Measurements from ENCODE around the gene HRH3.

The HRH3 gene

DNA sequence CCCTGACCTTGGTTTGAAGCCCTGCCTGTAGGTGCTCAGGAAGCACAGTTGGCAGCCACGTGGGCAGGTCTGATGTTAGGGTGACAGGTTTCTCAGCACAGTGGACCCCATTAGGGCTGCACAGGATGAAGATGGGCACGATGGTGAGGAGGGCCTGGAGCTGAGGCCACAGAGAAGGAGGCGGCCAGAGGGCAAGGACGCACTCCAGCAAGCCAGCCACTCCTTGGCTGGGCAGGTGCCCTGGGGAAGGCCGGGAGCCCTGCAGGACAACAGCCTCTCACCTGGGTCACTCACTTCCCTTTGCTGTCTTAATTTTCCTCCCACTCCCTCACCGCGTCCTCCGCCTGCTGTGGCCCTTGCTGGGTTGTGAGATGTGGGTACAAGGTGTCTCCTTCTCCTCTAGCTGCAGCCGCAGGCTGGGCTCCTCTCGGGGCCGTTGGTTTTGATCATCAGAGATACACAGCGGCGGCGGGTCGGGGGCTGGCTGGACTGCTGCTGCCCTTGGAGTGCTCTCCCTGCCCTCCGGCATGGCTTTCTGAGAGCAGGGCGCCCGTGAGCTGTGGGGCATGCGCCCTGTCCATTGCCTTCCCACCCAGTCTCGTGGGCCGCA is 23.9 kb upstream of the HRH3 start:
- no peak for DNase-seq (ENCODE audit: low read depth)

DNA sequence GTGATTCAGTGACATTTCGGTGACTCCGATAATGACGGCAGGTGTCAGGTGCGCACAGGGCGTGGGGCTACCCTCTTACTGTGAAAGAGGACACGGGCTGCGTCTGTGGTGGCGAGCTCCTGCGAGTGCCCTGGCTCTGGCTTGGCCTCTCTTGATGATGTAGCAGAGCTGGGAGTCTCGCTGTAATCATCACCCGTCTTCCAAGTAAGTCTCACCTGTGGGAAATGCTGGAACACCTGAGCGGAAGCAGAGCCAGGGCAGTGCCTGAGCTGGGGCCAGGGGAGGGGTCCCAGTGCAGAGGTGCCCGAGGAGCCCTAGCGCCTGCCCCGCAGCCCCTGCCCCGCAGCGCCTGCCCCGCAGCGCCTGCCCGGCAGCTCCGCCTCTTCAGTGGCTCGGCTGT is 23.0 kb upstream of the HRH3 start:
- no peak for DNase-seq (ENCODE audit: low read depth)

DNA sequence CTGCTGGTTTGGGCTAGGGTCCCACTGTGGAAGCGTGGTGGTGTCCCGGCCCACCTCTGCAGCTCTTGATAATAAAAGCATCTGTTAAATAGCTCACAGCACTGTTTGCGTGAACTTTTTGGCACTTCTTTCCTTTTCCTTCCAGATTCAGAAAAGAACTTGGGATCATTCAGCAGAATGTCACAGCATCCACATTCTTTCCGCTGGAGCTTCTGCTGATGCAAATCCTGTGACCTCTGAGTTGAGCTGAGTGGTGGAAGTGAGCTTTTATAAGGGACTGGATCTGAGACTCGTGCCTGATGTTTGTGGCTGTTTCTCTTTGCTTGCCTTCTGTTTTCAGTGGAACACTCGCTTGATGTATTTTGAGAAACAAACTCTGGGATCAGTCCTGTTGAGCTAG is 22.1 kb upstream of the HRH3 start:
- no peak for DNase-seq (ENCODE audit: low read depth)

DNA sequence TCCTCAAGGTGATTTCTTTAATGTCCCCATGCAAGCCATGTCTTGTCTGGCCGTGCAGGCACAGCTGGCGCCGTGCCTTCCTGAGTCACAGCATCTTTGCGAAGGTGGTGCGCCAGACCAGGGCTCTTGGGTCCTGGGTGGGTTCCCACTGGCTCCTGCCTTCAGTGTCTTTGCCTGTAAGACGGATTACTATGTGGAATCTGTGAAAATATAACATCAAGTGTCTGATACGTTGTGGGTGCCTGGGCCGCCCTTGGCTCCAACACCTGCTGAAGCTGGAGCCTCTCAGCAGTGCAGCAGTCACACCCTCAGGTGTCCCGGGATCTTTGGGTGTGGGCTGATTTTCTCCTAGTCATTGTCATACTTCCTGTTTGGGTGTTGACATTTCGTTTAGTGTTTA is 21.4 kb upstream of the HRH3 start:
- no peak for DNase-seq (ENCODE audit: low read depth)

DNA sequence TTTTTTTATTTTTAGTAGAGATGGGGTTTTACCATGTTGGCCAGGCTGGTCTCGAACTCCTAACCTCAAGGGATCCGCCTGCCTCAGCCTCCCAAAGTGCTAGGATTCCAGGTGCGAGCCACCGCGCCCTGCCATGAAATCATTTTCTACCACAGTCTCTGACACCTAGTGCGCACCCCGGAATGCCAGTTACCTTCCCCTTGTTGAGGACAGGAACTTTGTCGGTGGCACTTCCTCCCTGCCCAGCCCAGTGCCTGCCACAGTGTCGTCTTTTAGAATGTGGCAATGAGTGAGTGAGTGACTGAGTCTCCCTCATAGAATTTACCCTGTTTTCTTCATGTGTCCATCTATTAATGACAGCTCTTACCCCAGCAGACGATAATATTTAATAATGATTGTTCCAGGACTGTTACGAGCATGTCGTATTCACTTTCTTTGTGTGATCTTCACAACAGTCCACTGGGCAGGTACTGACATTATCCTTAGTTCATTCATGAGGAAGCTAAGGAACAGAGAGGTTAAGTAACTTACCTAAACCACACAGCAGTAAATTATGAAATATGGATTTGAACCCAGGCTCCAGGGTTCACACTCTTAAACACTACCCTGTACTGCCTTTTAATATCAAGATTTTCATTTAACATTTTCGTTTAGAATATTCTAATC is 20.1 kb upstream of the HRH3 start:
- no peak for DNase-seq (ENCODE audit: low read depth)

DNA sequence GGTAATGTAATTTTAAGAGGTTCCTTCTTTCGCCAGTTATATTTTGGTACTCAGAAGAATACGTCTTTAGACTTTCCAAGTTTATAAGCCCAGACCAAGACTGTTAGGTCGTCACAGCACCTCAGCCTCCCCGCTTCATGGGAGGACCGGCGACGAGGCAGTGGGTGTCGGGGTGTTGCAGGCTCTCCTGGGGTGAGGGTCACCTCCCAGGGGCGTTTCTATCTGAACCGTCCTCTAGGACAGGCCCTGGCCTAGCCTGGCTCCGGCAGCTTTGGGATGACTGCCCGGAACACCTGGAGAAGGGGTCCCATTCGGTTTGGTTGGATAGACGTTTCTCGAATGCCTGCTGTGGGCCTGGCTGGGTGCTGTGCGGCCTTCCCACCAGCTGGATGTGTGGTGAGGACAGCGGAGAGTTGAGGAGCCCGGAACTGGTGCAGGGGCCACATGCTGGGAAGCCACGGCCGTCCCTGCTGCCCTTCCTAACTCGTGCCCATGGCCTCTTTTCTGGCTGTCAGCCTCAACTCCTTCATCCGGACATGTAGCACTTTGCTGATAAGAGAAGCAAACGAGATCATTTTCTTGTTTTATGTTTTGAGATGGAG is 19.3 kb upstream of the HRH3 start:
- DNase-seq (ENCODE audit: low read depth): no peak

DNA sequence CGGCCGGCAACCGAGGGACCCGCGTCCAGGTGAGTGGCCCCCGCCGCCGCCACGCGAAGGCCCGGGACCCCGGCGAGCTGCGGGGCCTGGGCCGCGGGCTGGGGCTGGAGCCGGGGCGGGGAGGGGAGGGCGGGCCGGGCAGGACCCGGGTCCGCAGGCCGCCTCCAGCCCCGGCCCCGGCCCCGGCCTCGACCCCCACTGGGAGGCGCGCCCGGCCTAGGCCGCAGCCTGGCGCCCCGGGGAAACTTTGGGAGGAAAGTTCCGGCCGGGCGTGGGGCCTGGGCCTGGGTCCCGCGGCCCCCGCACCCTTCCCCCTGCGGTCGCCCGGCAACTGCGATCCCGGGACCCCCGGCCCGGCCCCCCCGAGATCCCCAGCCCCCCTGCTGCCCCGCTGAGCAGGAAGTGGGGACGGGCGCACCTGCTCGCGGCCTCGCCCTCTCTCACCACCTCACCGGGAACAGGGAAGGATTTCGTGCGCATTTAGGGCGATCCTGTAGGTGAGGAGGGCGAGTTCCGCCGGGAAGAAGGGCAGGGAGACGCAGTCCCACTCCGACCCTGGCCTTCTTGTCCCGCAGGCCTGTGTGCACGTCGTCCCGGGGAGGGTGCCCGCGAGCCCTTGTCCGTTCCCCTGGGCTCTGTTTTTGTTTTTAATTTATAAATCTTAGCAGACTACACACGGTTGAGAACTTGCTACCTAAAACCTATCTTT is 18.6 kb upstream of the HRH3 start:
- DNase-seq (ENCODE audit: low read depth): no peak

DNA sequence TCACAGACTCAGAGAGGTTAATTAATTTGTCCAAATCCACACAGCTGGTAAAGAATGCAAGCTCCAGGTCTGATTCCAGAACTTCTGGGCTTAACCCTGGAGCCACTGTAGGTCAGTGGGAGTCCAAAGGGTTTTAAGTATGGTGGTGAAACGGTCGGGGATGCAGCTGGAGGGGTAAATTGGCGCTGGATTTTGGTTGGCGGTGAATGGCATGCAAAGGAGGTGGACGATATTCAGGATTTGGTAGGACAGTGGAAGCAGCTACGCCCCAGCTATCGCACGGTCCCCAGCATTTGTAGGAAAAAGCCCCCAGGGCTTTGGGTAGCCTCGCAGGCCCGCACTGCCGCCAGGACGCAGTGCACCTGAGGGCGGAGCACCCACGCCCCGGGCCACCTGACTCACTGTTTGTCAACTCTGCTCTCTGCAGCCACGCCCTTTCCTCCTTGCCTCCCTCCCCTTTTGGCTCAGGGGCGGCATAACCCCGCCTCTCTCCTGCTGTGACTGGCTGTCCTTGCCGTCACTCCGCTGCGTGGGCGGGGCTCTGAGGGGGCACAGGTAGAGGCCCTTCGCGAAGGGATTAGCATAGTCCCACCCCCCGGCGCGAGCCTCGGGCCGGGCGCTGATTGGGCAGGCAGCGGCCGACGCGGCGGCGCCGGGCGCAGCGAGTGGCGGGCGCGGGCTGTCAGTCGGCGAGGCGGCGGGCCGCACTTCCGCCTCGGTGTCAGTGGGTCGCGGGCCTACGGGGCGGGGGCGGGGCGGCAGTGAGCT is 17.9 kb upstream of the HRH3 start, which contains the start of gene OSBPL2:
Gene OSBPL2 (plus strand): TSS at position 721 of the 768 bp plus-strand sequence. CDS start 17,664 bp downstream, outside the sequence.
- peak; percentile 99 for DNase-seq (ENCODE audit: low read depth)

DNA sequence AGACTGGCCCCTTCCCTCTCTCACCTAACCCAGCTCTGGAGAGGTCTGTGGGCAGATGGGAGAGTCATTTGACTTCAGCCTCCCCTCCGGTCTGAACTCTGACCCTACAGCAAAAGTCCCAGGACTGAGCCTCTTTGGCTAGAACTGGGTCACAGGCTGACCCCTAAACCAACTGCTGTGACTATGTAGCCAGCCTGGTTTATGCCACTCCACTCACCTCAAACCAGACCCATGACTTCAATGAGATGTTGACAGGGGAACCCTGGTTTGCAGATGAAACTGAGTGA is 17.4 kb upstream of the HRH3 start:
- no peak for DNase-seq (ENCODE audit: low read depth)

DNA sequence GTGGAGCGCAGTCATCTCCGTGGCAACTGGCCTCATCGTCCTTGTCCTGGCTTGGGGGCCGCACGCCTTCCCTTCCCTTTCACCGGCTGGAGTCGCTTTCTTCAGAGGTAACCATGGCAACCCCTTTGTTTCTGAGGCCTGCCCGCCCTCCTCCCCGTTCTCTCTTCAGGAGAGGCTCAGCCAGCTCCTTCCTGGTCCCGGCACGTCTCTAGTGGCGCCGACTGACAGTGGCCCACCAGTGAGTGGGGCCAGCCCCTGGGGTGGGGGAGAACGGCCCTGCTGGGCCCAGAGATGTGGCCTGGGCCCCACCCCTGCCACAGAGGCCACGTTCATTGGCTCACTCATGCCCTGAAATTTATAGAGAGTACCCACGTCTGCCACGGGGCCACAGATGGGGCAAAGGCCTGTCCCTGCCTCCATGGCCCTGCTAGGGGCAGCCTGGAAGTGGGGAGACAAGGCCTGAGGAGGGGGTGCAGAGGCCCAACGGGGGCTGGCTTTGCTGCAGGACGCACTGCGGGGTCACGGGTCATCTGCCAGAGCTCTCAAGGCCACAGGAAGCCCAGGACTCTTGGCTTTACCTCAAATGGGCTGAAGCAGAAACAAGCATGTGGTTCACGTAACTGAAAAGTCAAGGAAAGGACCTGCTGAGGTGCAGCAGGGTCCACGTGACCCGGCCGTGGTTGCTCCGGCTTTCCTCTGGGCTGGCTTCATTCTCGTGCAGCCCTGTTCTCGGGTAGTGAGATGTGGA is 16.9 kb upstream of the HRH3 start:
- DNase-seq (ENCODE audit: low read depth): no peak

DNA sequence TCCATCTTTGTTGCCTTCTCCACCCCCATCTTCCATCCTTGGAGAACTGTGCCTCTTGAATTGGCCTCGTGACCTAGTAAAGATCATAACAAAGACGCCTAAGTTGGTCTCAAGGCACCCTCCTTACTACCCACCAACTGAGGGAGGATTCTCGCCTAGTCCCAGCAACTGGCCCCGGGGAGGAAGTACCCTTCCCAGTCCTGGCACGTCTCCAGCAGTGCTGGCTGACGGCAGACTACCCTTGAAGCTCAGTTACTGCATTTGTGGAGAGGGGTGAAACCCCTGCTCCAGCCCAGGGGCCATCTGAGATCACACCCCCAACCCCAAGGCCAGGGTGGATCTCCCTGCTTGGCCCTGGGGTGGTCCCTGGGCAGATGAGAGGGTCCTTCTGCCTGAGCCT is 16.1 kb upstream of the HRH3 start:
- DNase-seq (ENCODE audit: low read depth): no peak

DNA sequence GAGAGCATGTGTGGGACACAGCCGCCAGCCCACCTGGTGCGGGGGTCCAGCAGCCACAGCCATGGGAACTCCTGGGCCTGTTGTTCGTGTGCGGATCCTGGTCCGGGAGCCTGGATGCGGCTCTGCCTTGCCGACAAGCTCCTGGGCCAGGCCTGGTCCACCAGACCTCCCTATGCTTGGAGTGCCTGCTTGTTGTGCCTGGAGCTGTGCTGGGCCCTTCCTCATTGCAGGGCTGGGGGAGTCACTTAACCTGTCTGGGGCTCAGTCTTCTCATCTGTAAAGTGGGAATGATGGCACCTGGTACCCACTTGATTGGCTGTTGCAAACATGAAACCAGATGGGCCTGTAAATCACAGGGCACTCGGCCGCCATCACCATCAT is 15.7 kb upstream of the HRH3 start:
- DNase-seq (ENCODE audit: low read depth): no peak

DNA sequence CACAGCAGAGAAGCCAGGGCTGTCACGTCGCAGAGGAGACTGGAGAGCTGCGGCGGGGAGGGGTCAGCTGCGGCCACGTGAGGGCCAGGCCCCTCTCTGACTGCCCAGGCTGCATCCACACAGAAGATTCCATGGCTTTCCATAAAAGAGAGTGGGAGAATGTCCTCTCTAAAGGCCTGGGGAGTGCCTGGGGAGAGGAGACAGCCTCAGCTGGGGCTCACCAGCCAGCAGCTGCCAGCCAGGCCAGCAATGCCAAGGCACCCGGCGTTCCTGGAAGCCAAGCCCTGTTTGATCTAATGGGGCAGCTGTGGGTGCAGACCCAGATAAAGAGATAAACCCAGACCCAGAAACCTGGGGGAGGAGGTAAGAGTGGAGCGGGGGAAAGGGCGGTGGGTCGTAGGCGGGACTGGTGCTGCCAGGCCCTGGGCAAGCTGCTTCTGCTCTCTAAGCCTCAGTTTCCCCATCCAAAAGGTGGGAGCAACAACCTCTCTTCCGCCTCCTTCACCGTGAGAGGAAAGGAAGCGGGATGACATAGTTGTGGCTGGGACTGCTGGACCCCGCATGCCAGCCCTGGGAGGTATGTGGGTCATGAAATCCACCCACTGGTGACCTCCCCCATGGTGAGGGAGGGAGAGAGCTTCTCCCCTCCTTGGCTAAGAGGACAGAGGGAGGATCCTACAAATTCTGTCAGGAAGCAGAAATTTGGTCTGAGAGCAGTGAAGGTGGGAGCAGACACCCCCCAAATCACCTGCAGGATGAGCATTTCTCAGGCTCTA is 15.1 kb upstream of the HRH3 start:
- no peak for DNase-seq (ENCODE audit: low read depth)

DNA sequence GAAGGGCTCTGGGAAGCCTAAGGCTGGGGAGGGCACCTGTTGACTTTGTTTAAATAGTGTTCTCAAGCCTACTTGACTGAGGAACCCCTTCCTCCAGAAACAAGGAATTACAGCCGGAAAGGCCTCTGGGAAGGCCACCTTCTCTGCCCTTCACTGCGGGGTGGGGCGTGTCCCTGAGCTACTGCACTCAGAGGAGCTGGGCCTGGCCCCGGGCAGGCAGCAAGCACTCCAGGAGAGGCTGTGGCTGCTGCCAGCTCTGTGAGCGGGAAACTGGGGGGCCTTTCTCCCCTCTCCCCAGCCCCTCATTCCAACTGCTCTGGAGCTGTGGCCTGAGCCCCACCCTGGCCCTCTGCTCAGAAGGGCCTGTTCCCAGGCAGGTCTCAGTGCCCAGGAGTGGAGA is 14.3 kb upstream of the HRH3 start:
- DNase-seq (ENCODE audit: low read depth): no peak

DNA sequence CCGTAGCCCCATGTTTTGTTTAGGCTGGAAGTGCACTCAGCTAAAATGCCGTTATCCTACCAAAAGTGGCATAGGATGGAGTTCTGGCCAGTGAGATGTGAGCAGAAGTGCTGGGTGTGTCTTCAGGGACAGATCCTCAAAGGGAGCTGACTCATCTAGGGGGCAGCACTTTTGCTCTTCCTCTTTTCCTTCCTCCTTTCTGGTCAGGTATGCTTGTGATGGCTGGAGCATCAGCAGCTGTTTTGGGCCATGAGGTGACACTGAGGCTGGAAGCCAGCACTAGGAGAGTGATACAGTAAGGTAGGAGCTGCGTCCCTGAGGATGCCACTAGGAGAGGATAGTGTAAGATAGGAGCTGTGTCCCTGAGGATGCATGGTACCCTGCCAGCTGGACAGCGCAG is 13.6 kb upstream of the HRH3 start:
- no peak for DNase-seq (ENCODE audit: low read depth)

DNA sequence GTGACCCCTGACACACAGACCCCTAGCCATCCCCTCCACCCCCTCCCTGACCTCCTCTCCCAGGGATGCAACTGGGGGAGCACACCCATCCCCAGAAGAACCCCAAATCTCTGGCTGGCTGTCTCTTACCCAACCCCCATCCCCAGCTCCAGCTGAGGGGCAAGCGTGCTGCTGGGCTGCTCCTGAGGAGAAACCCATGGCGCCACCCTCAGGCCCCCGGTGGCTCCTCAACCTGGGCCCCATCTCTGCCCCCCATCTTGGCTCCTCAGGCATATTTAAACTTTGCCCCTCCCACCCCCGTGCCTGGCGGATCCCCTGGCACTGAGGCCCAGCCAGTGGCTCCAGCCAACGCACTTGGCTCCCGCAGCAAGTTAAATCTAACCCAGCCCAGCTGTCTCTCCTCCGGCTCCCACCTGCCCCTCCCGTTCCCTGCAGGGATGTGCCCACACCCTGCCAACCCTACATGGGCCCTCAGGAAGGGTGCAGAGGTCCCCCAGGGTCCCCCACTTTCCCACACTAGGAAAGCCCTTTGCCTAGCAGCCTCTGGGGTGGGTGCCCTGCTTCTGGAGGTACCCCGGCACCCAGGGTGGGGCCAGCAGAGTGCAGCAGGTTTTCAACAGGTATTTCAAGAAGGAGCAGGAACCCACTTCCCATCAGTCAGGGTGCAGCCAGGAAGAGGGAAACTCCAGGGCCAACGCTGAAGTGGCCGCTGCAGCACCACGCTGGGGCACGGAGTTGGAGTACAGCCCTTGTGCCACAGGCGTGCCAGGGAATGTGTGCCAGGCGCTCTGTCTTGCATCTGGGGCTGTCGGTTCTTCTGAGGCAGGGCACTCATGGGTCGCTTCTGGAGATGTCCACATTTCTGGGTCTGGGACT is 12.9 kb upstream of the HRH3 start:
- DNase-seq (ENCODE audit: low read depth): no peak

DNA sequence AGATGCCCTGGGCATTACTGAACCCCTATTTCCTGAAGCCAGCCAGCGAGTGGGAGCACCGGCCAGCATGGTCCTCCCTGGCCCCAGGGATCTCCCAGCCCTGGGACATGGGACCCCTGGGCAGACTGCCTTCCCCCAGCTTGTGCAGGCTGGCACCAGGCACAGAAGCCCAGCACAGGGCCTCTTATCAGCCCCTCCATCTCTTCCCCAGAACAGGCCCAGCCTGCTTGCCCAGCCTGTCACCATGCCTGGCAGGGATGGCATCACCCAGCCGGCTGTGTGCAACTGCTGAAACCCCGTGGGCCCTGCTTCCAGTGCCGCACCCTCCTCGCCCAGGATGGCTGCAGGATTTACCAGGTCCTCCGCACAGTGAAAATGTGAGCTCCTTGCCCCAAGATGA is 12.1 kb upstream of the HRH3 start:
- no peak for DNase-seq (ENCODE audit: low read depth)

DNA sequence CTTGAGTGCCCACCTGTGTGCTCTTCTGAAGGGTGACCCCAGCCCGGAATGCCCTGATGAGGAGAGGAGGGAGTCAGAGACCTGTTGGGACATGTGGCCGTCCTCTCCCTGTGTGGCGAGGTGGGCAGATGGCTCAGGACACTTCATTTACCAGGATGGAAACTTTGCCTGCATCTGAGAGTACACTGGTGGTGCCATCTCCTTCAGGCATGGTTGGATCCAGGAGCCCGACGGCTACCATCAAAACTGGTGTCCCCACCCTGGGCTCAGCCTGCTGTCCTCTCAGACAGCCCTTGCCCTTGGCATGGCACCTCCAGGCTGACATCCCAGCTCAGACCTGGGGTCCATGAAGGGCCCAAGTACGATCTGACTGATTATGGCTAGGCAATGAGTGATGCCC is 11.2 kb upstream of the HRH3 start:
- DNase-seq (ENCODE audit: low read depth): no peak

DNA sequence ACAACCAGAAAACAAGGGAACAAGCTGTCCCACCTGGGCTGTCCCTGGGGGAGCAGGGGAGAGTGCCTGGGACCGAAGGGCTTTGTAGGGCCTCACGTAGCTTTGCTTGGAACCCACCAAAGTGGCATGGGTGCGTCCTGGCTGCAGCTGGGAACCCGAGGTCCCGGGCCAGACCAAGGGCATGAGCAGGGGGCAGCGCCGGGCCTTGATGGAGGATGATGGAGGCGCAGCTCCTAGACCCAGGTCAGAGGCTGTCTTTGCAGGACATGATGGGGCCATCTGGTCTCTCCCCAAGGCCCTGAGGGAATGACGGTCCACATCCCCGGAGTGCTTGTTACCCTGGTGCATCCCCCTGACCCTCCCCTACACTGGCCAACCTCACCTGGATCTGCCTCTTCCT is 10.6 kb upstream of the HRH3 start:
- DNase-seq (ENCODE audit: low read depth): no peak

DNA sequence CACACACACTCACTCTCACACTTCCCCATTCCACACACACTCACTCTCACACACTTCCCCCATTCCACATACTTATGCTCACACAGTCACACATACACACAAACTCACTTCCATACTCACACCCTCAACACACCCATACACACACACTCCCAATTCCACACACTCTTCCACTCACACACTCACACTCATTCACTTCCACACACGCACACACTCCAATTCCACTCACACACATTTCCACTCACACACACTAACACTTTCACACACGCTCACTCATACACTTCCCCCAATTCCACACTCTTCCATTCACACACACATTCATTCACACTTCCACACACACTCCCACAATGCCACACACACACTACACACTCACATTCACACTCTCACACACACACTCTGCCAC is 10.2 kb upstream of the HRH3 start:
- no peak for DNase-seq (ENCODE audit: low read depth)
